GM23338 (cell line): ENCODE measurements around the gene SORCS2. TPM values are rescaled to one million over a fixed set of nuclear protein-coding genes. Genes with fewer than 3 reads are reported as not detected.

Experiments used
- ATAC-seq: fragments of 200-7000 bp; cut with Tn5 transposase; 3 replicates; pipeline ENCODE4 v1.9.1; 2020
- DNase-seq: peaks from one replicate; pipeline ENCODE4 v3.0.0-alpha.2; 2015; ENCODE audit warnings: low spot score
- H2AFZ ChIP-seq: fragments of 200-600 bp; sonication (generic); 2 replicates; pipeline ENCODE4 v1.8.0; 2016; ENCODE audit warnings: antibody characterized with exemption, mild to moderate bottlenecking, moderate library complexity
- H3F3A ChIP-seq: fragments of 200-600 bp; sonication (generic); replicated peaks from 2 replicates; pipeline ENCODE4 v1.8.0; 2017; ENCODE audit warnings: antibody characterized with exemption, mixed run types, low read depth
- H3K27ac ChIP-seq: fragments of 200-600 bp; sonication (generic); 2 replicates; pipeline ENCODE4 v1.6.1; 2016; ENCODE audit warnings: low read depth
- H3K27me3 ChIP-seq: fragments of 200-600 bp; sonication (generic); 2 replicates; pipeline ENCODE4 v1.8.0; 2016; ENCODE audit warnings: mild to moderate bottlenecking, mixed run types, moderate library complexity; ENCODE audit not compliant: insufficient read depth
- H3K36me3 ChIP-seq: fragments of 200-600 bp; sonication (generic); 2 replicates; pipeline ENCODE4 v1.8.0; 2016; ENCODE audit warnings: mild to moderate bottlenecking; ENCODE audit not compliant: insufficient read depth
- H3K4me1 ChIP-seq: fragments of 200-600 bp; sonication (generic); 2 replicates; pipeline ENCODE4 v1.8.0; 2016; ENCODE audit warnings: mild to moderate bottlenecking, moderate library complexity; ENCODE audit not compliant: insufficient read depth
- H3K4me2 ChIP-seq: fragments of 200-600 bp; sonication (generic); 2 replicates; pipeline ENCODE4 v1.7.1; 2017; ENCODE audit warnings: mixed run types
- H3K4me3 ChIP-seq: fragments of 200-600 bp; sonication (generic); 2 replicates; pipeline ENCODE4 v1.6.1; 2016; ENCODE audit warnings: mixed run types
- H3K79me2 ChIP-seq: fragments of 200-600 bp; sonication (generic); replicated peaks from 2 replicates; pipeline ENCODE4 v1.8.0; 2017; ENCODE audit warnings: mild to moderate bottlenecking; ENCODE audit not compliant: insufficient read depth
- H3K9me2 ChIP-seq: fragments of 200-600 bp; sonication (generic); 2 replicates; pipeline ENCODE4 v1.8.0; 2017; ENCODE audit not compliant: insufficient read depth
- H4K20me1 ChIP-seq: fragments of 200-600 bp; sonication (generic); replicated peaks from 2 replicates; pipeline ENCODE4 v1.8.0; 2017; ENCODE audit warnings: mild to moderate bottlenecking; ENCODE audit not compliant: insufficient read depth
- H3K27ac Mint-ChIP-seq: 2 replicates; pipeline ENCODE4 v1.8.0; 2020; ENCODE audit warnings: inconsistent platforms, mild to moderate bottlenecking, moderate library complexity, mixed read lengths
- H3K27me3 Mint-ChIP-seq: 3 replicates; pipeline ENCODE4 v1.8.0; 2022; ENCODE audit warnings: low read depth, mild to moderate bottlenecking, moderate library complexity, mixed read lengths, inconsistent platforms; ENCODE audit not compliant: insufficient read depth, poor library complexity
- H3K36me3 Mint-ChIP-seq: 3 replicates; pipeline ENCODE4 v1.8.0; 2021; ENCODE audit warnings: low read depth, mild to moderate bottlenecking, inconsistent platforms, moderate library complexity, mixed read lengths
- H3K4me1 Mint-ChIP-seq: 3 replicates; pipeline ENCODE4 v1.8.0; 2020; ENCODE audit warnings: mild to moderate bottlenecking, inconsistent platforms, mixed read lengths
- H3K4me3 Mint-ChIP-seq: 3 replicates; pipeline ENCODE4 v1.8.0; 2021; ENCODE audit warnings: moderate library complexity, mild to moderate bottlenecking, inconsistent platforms, mixed read lengths
- H3K9me3 Mint-ChIP-seq: 3 replicates; pipeline ENCODE4 v1.8.0; 2020; ENCODE audit warnings: moderate library complexity, mild to moderate bottlenecking, inconsistent platforms, mixed read lengths
- CREB1 ChIP-seq: fragments of 250-450 bp; sonication (Bioruptor Pico); IDR thresholded peaks from 2 replicates; pipeline ENCODE4 v1.5.0; 2020; ENCODE audit warnings: low read depth, mild to moderate bottlenecking, moderate library complexity
- EZH2 ChIP-seq: fragments of 200-600 bp; sonication (generic); IDR thresholded peaks from one replicate; pipeline ENCODE4 v1.8.0; 2017; ENCODE audit warnings: antibody characterized with exemption, mild to moderate bottlenecking, low read depth; ENCODE audit not compliant: unreplicated experiment
- EZH2phosphoT487 ChIP-seq: fragments of 200-600 bp; sonication (generic); IDR thresholded peaks from one replicate; pipeline ENCODE4 v1.8.1; 2018; ENCODE audit warnings: antibody characterized with exemption; ENCODE audit not compliant: unreplicated experiment
- JUNB ChIP-seq: IDR thresholded peaks from one replicate; pipeline ENCODE4 v1.6.1; 2016; ENCODE audit warnings: antibody characterized with exemption; ENCODE audit not compliant: unreplicated experiment
- NANOG ChIP-seq: IDR thresholded peaks from 2 replicates; pipeline ENCODE4 v1.6.1; 2016; ENCODE audit warnings: antibody characterized with exemption, borderline replicate concordance
- POLR2AphosphoS5 ChIP-seq: IDR thresholded peaks from 2 replicates; pipeline ENCODE4 v1.6.1; 2016; ENCODE audit warnings: antibody characterized with exemption, low read depth
- STAT1 ChIP-seq: IDR thresholded peaks from one replicate; pipeline ENCODE4 v1.6.1; 2016; ENCODE audit warnings: antibody characterized with exemption; ENCODE audit not compliant: unreplicated experiment
- ZNF114 ChIP-seq: fragments of 250-450 bp; sonication (Bioruptor Pico); IDR thresholded peaks from 2 replicates; pipeline ENCODE4 v1.5.0; 2020; ENCODE audit warnings: mild to moderate bottlenecking, moderate library complexity
- ZNF331 ChIP-seq: fragments of 250-450 bp; sonication (Bioruptor Pico); IDR thresholded peaks from 2 replicates; pipeline ENCODE4 v1.5.0; 2020; ENCODE audit warnings: low read depth, mild to moderate bottlenecking, moderate library complexity
- polyA plus RNA-seq: library from polyadenylated mRNA; unstranded; fragments of >200 nt; fragmentation: Nextera tagmentation; extraction: Ambion mirVana; gene quantifications from 2 replicates; pipeline ENCODE4 v1.2.1, GENCODE V29; 2016
- total RNA-seq: library from RNA; depleted of rRNA; stranded (reverse); fragments of >200 nt; shearing (Covaris generic); gene quantifications from 2 replicates; pipeline ENCODE4 v1.2.3, GENCODE V29; 2014
- TF ChIP-seq, protein P1 (sequence below): IDR thresholded peaks from one replicate; pipeline ENCODE4 v1.6.1; 2018; ENCODE audit warnings: antibody characterized with exemption; ENCODE audit not compliant: unreplicated experiment
- TF ChIP-seq, protein P2 (sequence below): fragments of 250-450 bp; sonication (Bioruptor Pico); IDR thresholded peaks from 2 replicates; pipeline ENCODE4 v1.5.0; 2020; ENCODE audit warnings: mild to moderate bottlenecking, moderate library complexity
- TF ChIP-seq, protein P3 (sequence below), 2 experiments: fragments of 200-600 bp in 1 of 2; sonication (generic) in 1 of 2; conservative IDR thresholded peaks; 2 replicates each; pipeline versions ENCODE4 v1.5.1 to v1.6.1; 2016 to 2017; ENCODE audit warnings: antibody characterized with exemption in 2 of 2, low read depth in 2 of 2, mild to moderate bottlenecking in 2 of 2, moderate library complexity in 1 of 2
- TF ChIP-seq, protein P4 (sequence below): IDR thresholded peaks from 2 replicates; pipeline ENCODE4 v1.6.1; 2016; ENCODE audit warnings: antibody characterized with exemption

Gene SORCS2
- total and polyA plus RNA-seq, 2 experiments from 2014 or later: 0.47 to 2.4 TPM

DNA sequence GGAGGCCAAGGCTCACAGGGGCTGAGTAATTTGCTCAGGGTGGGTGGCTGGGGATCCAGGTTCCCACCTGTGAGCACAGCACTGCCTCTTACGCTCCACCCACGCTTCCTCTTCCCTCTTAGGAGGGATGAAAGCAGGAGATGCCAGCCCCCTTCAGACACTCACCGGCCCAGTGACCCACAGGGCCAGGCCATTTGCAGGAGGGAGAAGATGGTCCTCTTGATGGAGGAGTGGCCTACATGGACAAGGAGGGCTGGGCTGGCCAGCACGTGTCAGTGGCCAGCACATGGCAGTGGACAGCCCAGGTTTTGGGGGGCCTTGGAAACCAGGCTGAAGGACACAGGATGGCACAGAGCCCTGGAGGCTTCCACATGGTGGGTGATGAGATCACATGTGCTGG, 350.4 kb downstream of the SORCS2 start:
- DNase-seq: no peak

More for the DNA sequence above, 350.4 kb downstream of the SORCS2 start:
- H3K27ac Mint-ChIP-seq: no peak overlapping the region
- H3K4me3 Mint-ChIP-seq: no peak overlapping the region
- H3F3A ChIP-seq: no peaks in the 10 kb centered on the region
- 0 out of 2 replicates have a peak, but pooled peaks cover 4% of the 10 kb centered on the region for H3K9me2 ChIP-seq
- H3K4me1 ChIP-seq: no peaks in the 10 kb centered on the region
- TF ChIP-seq, protein P1, sequence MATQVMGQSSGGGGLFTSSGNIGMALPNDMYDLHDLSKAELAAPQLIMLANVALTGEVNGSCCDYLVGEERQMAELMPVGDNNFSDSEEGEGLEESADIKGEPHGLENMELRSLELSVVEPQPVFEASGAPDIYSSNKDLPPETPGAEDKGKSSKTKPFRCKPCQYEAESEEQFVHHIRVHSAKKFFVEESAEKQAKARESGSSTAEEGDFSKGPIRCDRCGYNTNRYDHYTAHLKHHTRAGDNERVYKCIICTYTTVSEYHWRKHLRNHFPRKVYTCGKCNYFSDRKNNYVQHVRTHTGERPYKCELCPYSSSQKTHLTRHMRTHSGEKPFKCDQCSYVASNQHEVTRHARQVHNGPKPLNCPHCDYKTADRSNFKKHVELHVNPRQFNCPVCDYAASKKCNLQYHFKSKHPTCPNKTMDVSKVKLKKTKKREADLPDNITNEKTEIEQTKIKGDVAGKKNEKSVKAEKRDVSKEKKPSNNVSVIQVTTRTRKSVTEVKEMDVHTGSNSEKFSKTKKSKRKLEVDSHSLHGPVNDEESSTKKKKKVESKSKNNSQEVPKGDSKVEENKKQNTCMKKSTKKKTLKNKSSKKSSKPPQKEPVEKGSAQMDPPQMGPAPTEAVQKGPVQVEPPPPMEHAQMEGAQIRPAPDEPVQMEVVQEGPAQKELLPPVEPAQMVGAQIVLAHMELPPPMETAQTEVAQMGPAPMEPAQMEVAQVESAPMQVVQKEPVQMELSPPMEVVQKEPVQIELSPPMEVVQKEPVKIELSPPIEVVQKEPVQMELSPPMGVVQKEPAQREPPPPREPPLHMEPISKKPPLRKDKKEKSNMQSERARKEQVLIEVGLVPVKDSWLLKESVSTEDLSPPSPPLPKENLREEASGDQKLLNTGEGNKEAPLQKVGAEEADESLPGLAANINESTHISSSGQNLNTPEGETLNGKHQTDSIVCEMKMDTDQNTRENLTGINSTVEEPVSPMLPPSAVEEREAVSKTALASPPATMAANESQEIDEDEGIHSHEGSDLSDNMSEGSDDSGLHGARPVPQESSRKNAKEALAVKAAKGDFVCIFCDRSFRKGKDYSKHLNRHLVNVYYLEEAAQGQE: no peak
- TF ChIP-seq, protein P2, sequence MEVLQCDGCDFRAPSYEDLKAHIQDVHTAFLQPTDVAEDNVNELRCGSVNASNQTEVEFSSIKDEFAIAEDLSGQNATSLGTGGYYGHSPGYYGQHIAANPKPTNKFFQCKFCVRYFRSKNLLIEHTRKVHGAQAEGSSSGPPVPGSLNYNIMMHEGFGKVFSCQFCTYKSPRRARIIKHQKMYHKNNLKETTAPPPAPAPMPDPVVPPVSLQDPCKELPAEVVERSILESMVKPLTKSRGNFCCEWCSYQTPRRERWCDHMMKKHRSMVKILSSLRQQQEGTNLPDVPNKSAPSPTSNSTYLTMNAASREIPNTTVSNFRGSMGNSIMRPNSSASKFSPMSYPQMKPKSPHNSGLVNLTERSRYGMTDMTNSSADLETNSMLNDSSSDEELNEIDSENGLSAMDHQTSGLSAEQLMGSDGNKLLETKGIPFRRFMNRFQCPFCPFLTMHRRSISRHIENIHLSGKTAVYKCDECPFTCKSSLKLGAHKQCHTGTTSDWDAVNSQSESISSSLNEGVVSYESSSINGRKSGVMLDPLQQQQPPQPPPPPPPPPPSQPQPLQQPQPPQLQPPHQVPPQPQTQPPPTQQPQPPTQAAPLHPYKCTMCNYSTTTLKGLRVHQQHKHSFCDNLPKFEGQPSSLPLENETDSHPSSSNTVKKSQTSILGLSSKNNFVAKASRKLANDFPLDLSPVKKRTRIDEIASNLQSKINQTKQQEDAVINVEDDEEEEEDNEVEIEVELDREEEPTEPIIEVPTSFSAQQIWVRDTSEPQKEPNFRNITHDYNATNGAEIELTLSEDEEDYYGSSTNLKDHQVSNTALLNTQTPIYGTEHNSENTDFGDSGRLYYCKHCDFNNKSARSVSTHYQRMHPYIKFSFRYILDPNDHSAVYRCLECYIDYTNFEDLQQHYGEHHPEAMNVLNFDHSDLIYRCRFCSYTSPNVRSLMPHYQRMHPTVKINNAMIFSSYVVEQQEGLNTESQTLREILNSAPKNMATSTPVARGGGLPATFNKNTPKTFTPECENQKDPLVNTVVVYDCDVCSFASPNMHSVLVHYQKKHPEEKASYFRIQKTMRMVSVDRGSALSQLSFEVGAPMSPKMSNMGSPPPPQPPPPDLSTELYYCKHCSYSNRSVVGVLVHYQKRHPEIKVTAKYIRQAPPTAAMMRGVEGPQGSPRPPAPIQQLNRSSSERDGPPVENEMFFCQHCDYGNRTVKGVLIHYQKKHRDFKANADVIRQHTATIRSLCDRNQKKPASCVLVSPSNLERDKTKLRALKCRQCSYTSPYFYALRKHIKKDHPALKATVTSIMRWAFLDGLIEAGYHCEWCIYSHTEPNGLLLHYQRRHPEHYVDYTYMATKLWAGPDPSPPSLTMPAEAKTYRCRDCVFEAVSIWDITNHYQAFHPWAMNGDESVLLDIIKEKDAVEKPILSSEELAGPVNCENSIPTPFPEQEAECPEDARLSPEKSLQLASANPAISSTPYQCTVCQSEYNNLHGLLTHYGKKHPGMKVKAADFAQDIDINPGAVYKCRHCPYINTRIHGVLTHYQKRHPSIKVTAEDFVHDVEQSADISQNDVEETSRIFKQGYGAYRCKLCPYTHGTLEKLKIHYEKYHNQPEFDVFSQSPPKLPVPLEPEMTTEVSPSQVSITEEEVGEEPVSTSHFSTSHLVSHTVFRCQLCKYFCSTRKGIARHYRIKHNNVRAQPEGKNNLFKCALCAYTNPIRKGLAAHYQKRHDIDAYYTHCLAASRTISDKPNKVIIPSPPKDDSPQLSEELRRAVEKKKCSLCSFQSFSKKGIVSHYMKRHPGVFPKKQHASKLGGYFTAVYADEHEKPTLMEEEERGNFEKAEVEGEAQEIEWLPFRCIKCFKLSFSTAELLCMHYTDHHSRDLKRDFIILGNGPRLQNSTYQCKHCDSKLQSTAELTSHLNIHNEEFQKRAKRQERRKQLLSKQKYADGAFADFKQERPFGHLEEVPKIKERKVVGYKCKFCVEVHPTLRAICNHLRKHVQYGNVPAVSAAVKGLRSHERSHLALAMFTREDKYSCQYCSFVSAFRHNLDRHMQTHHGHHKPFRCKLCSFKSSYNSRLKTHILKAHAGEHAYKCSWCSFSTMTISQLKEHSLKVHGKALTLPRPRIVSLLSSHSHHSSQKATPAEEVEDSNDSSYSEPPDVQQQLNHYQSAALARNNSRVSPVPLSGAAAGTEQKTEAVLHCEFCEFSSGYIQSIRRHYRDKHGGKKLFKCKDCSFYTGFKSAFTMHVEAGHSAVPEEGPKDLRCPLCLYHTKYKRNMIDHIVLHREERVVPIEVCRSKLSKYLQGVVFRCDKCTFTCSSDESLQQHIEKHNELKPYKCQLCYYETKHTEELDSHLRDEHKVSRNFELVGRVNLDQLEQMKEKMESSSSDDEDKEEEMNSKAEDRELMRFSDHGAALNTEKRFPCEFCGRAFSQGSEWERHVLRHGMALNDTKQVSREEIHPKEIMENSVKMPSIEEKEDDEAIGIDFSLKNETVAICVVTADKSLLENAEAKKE (CRISPR knock-in tag): no peak
- TF ChIP-seq EZH2 (no peak), CREB1 (no peak), ZNF331 (CRISPR knock-in tag) (no peak), ZNF114 (no peak), NANOG (no peak), JUNB (no peak), EZH2phosphoT487 (no peak), STAT1 (no peak), POLR2AphosphoS5 (no peak)
- TF ChIP-seq, protein P3, sequence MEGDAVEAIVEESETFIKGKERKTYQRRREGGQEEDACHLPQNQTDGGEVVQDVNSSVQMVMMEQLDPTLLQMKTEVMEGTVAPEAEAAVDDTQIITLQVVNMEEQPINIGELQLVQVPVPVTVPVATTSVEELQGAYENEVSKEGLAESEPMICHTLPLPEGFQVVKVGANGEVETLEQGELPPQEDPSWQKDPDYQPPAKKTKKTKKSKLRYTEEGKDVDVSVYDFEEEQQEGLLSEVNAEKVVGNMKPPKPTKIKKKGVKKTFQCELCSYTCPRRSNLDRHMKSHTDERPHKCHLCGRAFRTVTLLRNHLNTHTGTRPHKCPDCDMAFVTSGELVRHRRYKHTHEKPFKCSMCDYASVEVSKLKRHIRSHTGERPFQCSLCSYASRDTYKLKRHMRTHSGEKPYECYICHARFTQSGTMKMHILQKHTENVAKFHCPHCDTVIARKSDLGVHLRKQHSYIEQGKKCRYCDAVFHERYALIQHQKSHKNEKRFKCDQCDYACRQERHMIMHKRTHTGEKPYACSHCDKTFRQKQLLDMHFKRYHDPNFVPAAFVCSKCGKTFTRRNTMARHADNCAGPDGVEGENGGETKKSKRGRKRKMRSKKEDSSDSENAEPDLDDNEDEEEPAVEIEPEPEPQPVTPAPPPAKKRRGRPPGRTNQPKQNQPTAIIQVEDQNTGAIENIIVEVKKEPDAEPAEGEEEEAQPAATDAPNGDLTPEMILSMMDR (conservative IDR thresholded peaks at IDR 0.05; ENCODE audit: low read depth in 2 of 2): no peak
- TF ChIP-seq, protein P4, sequence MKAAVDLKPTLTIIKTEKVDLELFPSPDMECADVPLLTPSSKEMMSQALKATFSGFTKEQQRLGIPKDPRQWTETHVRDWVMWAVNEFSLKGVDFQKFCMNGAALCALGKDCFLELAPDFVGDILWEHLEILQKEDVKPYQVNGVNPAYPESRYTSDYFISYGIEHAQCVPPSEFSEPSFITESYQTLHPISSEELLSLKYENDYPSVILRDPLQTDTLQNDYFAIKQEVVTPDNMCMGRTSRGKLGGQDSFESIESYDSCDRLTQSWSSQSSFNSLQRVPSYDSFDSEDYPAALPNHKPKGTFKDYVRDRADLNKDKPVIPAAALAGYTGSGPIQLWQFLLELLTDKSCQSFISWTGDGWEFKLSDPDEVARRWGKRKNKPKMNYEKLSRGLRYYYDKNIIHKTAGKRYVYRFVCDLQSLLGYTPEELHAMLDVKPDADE: no peak
- ATAC-seq: no peak
- no peaks in the 10 kb centered on the region for H3K79me2 ChIP-seq
- peaks cover 2% of the 10 kb centered on the region for H3K27me3 Mint-ChIP-seq
- H3K36me3 Mint-ChIP-seq: no peaks in the 10 kb centered on the region; the same call in 2 of the 3 replicates
- H3K4me3 ChIP-seq: no peak overlapping the region
- no peaks in the 10 kb centered on the region for H4K20me1 ChIP-seq
- no peak overlapping the region for H3K27ac ChIP-seq
- H3K4me1 Mint-ChIP-seq: no peaks in the 10 kb centered on the region; the same call in 2 of the 3 replicates
- no peak overlapping the region for H3K4me2 ChIP-seq
- peaks cover 18% of the 10 kb centered on the region for H3K9me3 Mint-ChIP-seq
- no peaks in the 10 kb centered on the region for H3K27me3 ChIP-seq
- no peaks in the 10 kb centered on the region for H3K36me3 ChIP-seq
- no peak overlapping the region for H2AFZ ChIP-seq
